RWPE2 (cell line): ENCODE results near the gene MAP4K4.

Experiments used
- ATAC-seq: fragments of 200-7000 bp; cut with Tn5 transposase; 3 replicates; pipeline ENCODE4 v1.9.1; 2021; ENCODE audit warnings: low read depth
- DNase-seq: peaks from one replicate; pipeline ENCODE4 v3.0.0-alpha.2; 2020; ENCODE audit warnings: low spot score
- H3K27ac ChIP-seq: fragments of 450-650 bp; 2 replicates; pipeline ENCODE4 v1.5.1; 2017; ENCODE audit warnings: mild to moderate bottlenecking; ENCODE audit not compliant: poor library complexity, severe bottlenecking
- H3K27me3 ChIP-seq: fragments of 250-450 bp; sonication (Bioruptor Pico); 2 replicates; pipeline ENCODE4 v1.5.1; 2021; ENCODE audit warnings: mild to moderate bottlenecking, moderate library complexity; ENCODE audit not compliant: insufficient read depth, poor library complexity, severe bottlenecking
- H3K36me3 ChIP-seq: fragments of 250-450 bp; sonication (Bioruptor Pico); 2 replicates; pipeline ENCODE4 v1.5.1; 2020; ENCODE audit warnings: low read depth, mild to moderate bottlenecking, moderate library complexity
- H3K4me1 ChIP-seq: fragments of 250-450 bp; sonication (Bioruptor Pico); 2 replicates; pipeline ENCODE4 v1.5.1; 2021; ENCODE audit warnings: mild to moderate bottlenecking, moderate library complexity; ENCODE audit not compliant: insufficient read depth, poor library complexity, severe bottlenecking
- H3K4me3 ChIP-seq: fragments of 250-450 bp; sonication (Bioruptor Pico); 2 replicates; pipeline ENCODE4 v1.5.1; 2021; ENCODE audit warnings: mild to moderate bottlenecking, moderate library complexity; ENCODE audit not compliant: severe bottlenecking
- H3K9me3 ChIP-seq: fragments of 250-450 bp; sonication (Bioruptor Pico); 2 replicates; pipeline ENCODE4 v1.5.1; 2021; ENCODE audit warnings: mild to moderate bottlenecking, moderate library complexity; ENCODE audit not compliant: severe bottlenecking
- TF ChIP-seq, protein P1 (sequence below): fragments of 450-650 bp; IDR thresholded peaks from one replicate; pipeline ENCODE4 v1.5.1; 2017; ENCODE audit warnings: mild to moderate bottlenecking, moderate library complexity; ENCODE audit not compliant: poor library complexity, severe bottlenecking

The MAP4K4 gene

DNA sequence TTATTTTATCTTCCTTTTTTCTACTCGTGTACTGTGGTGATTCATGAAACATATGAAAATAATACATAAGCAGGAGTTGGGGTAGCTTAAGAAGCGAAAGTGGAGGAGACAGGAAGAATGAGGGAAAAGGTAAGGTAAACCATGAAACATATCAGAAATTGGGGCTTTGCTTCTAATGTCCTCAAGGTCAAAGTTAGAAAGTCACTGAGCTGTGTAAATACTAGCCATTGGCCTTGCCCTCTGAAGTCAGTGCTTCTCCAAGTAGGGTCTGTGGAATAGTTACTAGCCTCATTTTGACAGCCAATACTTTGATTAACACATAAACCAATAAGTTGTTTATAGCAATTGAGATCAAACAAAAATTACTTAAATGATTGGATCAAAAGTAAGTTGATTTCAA lies 117.2 kb downstream of the MAP4K4 start:
- no peaks in the 10 kb centered on the region for H3K9me3 ChIP-seq
- H3K27me3 ChIP-seq, result no peaks in the 10 kb centered on the region
- ATAC-seq (no peak), DNase-seq (no peak)
- no peaks in the 10 kb centered on the region for H3K36me3 ChIP-seq
- H3K4me1 ChIP-seq, result peaks cover 41% of the 10 kb centered on the region
- no peak overlapping the region for H3K4me3 ChIP-seq
- TF ChIP-seq, protein P1, sequence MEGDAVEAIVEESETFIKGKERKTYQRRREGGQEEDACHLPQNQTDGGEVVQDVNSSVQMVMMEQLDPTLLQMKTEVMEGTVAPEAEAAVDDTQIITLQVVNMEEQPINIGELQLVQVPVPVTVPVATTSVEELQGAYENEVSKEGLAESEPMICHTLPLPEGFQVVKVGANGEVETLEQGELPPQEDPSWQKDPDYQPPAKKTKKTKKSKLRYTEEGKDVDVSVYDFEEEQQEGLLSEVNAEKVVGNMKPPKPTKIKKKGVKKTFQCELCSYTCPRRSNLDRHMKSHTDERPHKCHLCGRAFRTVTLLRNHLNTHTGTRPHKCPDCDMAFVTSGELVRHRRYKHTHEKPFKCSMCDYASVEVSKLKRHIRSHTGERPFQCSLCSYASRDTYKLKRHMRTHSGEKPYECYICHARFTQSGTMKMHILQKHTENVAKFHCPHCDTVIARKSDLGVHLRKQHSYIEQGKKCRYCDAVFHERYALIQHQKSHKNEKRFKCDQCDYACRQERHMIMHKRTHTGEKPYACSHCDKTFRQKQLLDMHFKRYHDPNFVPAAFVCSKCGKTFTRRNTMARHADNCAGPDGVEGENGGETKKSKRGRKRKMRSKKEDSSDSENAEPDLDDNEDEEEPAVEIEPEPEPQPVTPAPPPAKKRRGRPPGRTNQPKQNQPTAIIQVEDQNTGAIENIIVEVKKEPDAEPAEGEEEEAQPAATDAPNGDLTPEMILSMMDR, result no peak
- no peak overlapping the region for H3K27ac ChIP-seq

DNA sequence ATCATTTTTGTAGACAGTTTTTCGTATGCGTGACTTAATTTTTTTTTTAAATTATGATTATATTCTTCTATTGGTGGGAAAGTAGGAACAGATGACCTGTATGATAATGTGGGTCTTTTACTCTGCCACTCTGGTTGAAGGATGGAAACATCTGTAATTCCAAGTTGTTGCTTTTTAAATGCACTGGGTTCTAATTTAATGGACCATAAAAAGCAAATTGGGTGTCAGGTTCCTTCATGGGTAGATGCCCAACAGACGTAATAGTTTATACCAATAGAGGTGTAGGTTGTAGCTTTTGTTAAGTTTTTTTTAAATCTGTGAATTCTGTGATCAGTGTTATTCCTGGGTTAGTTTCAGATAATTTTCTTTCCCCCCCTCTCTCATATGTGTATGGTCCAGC lies 117.6 kb downstream of the MAP4K4 start:
- Histone ChIP-seq H3K27ac (no peak overlapping the region), H3K4me3 (no peak overlapping the region), H3K36me3 (no peaks in the 10 kb centered on the region), H3K27me3 (no peaks in the 10 kb centered on the region), H3K9me3 (no peaks in the 10 kb centered on the region), H3K4me1 (peaks cover 45% of the 10 kb centered on the region)
- DNase-seq (no peak), ATAC-seq (no peak)
- TF ChIP-seq, protein P1, result no peak

GRCh38 chr2:101815739-101816391 lies 118.4 kb downstream of the MAP4K4 start:
- Histone ChIP-seq H3K36me3 (no peaks in the 10 kb centered on the region), H3K4me3 (no peak overlapping the region), H3K9me3 (no peaks in the 10 kb centered on the region), H3K27ac (peak overlapping the region; percentile 88), H3K27me3 (no peaks in the 10 kb centered on the region), H3K4me1 (peaks cover 52% of the 10 kb centered on the region)
- TF ChIP-seq, protein P1, result no peak
- no peak for ATAC-seq
- no peak for DNase-seq

DNA sequence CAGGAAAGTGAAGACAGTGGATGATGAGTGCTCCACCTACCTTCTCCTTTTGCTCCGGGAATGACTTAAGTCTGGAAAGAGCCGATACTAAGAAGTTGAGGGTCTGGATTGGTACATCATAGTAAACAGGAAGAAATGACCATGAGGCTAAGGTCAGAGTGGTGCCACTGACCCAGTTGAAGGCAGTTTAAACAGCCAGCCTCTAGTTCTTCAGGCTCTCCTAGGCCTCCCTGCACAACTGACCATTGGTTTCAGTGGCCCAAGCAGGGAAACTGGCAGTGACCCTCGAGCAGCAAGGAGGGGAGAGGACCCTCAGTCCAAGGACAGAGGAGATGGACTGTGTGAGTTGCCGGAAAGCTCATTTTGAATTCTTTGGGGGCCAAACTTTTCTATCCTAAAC lies 119.1 kb downstream of the MAP4K4 start:
- TF ChIP-seq, protein P1, result no peak
- peak overlapping the region; percentile 88 for H3K27ac ChIP-seq

DNA sequence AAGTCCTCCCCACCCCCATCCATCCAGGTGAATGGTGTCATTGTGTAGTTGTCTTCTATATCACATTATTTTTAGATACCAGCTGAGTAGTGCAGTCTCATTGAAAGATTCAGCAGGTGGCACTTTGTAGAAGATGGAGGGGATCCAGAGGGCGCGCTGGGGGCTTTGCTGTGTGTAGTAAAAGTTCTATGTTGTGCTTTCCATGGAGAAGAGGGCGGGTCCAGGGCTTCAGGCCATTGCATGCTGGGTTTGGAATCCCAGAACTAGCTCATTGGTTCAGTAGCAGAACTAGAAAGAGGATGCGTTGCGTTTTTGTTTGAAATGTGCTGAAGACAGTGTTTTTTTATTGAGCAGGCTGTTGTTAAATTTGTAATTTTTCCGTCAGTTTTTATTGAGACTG lies 120.0 kb downstream of the MAP4K4 start:
- peak overlapping the region; percentile 88 for H3K27ac ChIP-seq

More for the DNA sequence above, 119.1 kb downstream of the MAP4K4 start:
- no peak for DNase-seq
- Histone ChIP-seq H3K9me3 (no peaks in the 10 kb centered on the region), H3K36me3 (no peaks in the 10 kb centered on the region), H3K27me3 (no peaks in the 10 kb centered on the region), H3K4me1 (peaks cover 59% of the 10 kb centered on the region), H3K4me3 (no peak overlapping the region)
- ATAC-seq, result no peak

More for the DNA sequence above, 120.0 kb downstream of the MAP4K4 start:
- Histone ChIP-seq H3K9me3 (no peaks in the 10 kb centered on the region), H3K4me1 (peaks cover 68% of the 10 kb centered on the region), H3K27me3 (no peaks in the 10 kb centered on the region), H3K36me3 (no peaks in the 10 kb centered on the region), H3K4me3 (no peak overlapping the region)
- ATAC-seq, result no peak
- no peak for DNase-seq
- TF ChIP-seq, protein P1, result no peak
